Hepatocyte (in vitro differentiated cells): ENCODE data around the gene FOXO3. TPM values are rescaled to one million over a fixed set of nuclear protein-coding genes. Genes with fewer than 3 reads are reported as not detected.
A peak's percentile ranks its signal among the peaks of the same experiment; 100 is the strongest.

ENCODE experiments used
- DNase-seq: peaks from one replicate; pipeline ENCODE4 v3.0.0-alpha.2; 2016; ENCODE audit warnings: low spot score
- H2AFZ ChIP-seq: fragments of 200-600 bp; sonication (generic); 2 replicates; pipeline ENCODE4 v1.6.0; 2016; ENCODE audit warnings: antibody characterized with exemption, mild to moderate bottlenecking
- H3K27ac ChIP-seq: fragments of 200-600 bp; sonication (generic); 2 replicates; pipeline ENCODE4 v1.5.1; 2016; ENCODE audit warnings: mild to moderate bottlenecking
- H3K27me3 ChIP-seq: fragments of 200-600 bp; sonication (generic); 2 replicates; pipeline ENCODE4 v1.6.1; 2016
- H3K36me3 ChIP-seq: fragments of 200-600 bp; sonication (generic); replicated peaks from 2 replicates; pipeline ENCODE4 v1.5.1; 2016; ENCODE audit warnings: low read depth; ENCODE audit not compliant: insufficient read depth
- H3K4me1 ChIP-seq: fragments of 200-600 bp; sonication (generic); 2 replicates; pipeline ENCODE4 v1.5.1; 2016; ENCODE audit warnings: mild to moderate bottlenecking, moderate library complexity; ENCODE audit not compliant: insufficient read depth
- H3K4me2 ChIP-seq: fragments of 200-600 bp; sonication (generic); 2 replicates; pipeline ENCODE4 v1.6.0; 2016
- H3K4me3 ChIP-seq: fragments of 200-600 bp; sonication (generic); 2 replicates; pipeline ENCODE4 v1.5.1; 2016; ENCODE audit warnings: mild to moderate bottlenecking
- H3K79me2 ChIP-seq: fragments of 200-600 bp; sonication (generic); 2 replicates; pipeline ENCODE4 v1.6.0; 2017; ENCODE audit warnings: mild to moderate bottlenecking
- H3K9me2 ChIP-seq: fragments of 200-600 bp; sonication (generic); replicated peaks from 2 replicates; pipeline ENCODE4 v1.6.0; 2017; ENCODE audit warnings: mild to moderate bottlenecking; ENCODE audit not compliant: insufficient read depth
- H3K9me3 ChIP-seq: fragments of 200-600 bp; sonication (generic); 2 replicates; pipeline ENCODE4 v1.5.1; 2016; ENCODE audit warnings: low read depth, mild to moderate bottlenecking
- H4K20me1 ChIP-seq: fragments of 200-600 bp; sonication (generic); 2 replicates; pipeline ENCODE4 v1.6.0; 2016; ENCODE audit warnings: mild to moderate bottlenecking; ENCODE audit not compliant: insufficient read depth, poor library complexity, severe bottlenecking
- CTCF ChIP-seq: fragments of 200-600 bp; sonication (generic); IDR thresholded peaks from 2 replicates; pipeline ENCODE4 v1.5.1; 2016; ENCODE audit warnings: antibody characterized with exemption, mild to moderate bottlenecking; ENCODE audit not compliant: poor library complexity
- EZH2 ChIP-seq: fragments of 200-600 bp; sonication (generic); IDR thresholded peaks from 2 replicates; pipeline ENCODE4 v1.6.1; 2016; ENCODE audit warnings: antibody characterized with exemption, mild to moderate bottlenecking, borderline replicate concordance
- EZH2phosphoT487 ChIP-seq: fragments of 200-600 bp; sonication (generic); IDR thresholded peaks from one replicate; pipeline ENCODE4 v1.6.1; 2018; ENCODE audit warnings: antibody characterized with exemption, mild to moderate bottlenecking, low read depth, moderate library complexity; ENCODE audit not compliant: unreplicated experiment, severe bottlenecking
- WGBS: methylation state at CpG from one replicate; pipeline ENCODE4 v1.1.6; 2016; ENCODE audit warnings: low lambda C conversion rate; ENCODE audit errors: missing lambda C conversion rate; 5-methylcytosine and 5-hydroxymethylcytosine counted together
- polyA plus RNA-seq: library from polyadenylated mRNA; unstranded; fragments of >200 nt; fragmentation: Nextera tagmentation; extraction: Ambion mirVana; gene quantifications from 2 replicates; pipeline ENCODE4 v1.2.1, GENCODE V29; 2016
- total RNA-seq: library from RNA; depleted of rRNA; stranded (reverse); fragments of >200 nt; gene quantifications from 2 replicates; pipeline ENCODE4 v1.2.3, GENCODE V29; 2014

FOXO3 gene
- total and polyA plus RNA-seq, 2 experiments from 2014 or later = 44.6 to 54.9 TPM

- no peak for DNase-seq
- TF ChIP-seq EZH2 (no peak), EZH2phosphoT487 (no peak), CTCF (no peak)
- Histone ChIP-seq H3K27ac (no peak overlapping the region), H3K9me3 (no peaks in the 10 kb centered on the region), H3K4me1 (peaks cover 9% of the 10 kb centered on the region), H3K4me3 (no peak overlapping the region), H2AFZ (no peak overlapping the region), H3K4me2 (no peak overlapping the region), H3K27me3 (no peaks in the 10 kb centered on the region), H3K79me2 (peaks cover 98% of the 10 kb centered on the region), H3K36me3 (no peaks in the 10 kb centered on the region), H4K20me1 (peaks cover 70% of the 10 kb centered on the region), H3K9me2 (no peaks in the 10 kb centered on the region)
- WGBS = 76% methylated on average over 4 of the region's 4 CpGs
Observed at GRCh38 chr6:108644252-108644651, 83.5 kb downstream of the FOXO3 start.

GRCh38 chr6:108648191-108648590 lies 87.5 kb downstream of the FOXO3 start:
- no peak for TF ChIP-seq EZH2phosphoT487
- TF ChIP-seq EZH2 = no peak
- TF ChIP-seq CTCF = no peak
- Histone ChIP-seq H3K4me1 (peaks cover 35% of the 10 kb centered on the region), H3K79me2 (peaks cover 94% of the 10 kb centered on the region), H4K20me1 (peaks cover 52% of the 10 kb centered on the region), H3K36me3 (no peaks in the 10 kb centered on the region), H3K4me2 (no peak overlapping the region), H3K27me3 (no peaks in the 10 kb centered on the region), H3K4me3 (no peak overlapping the region), H3K9me3 (no peaks in the 10 kb centered on the region), H3K9me2 (no peaks in the 10 kb centered on the region), H3K27ac (no peak overlapping the region), H2AFZ (no peak overlapping the region)
- no peak for DNase-seq
- 78% methylated on average over 3 of the region's 3 CpGs for WGBS

GRCh38 chr6:108650325-108650724 lies 89.6 kb downstream of the FOXO3 start:
- Histone ChIP-seq H2AFZ (no peak overlapping the region), H3K4me2 (peak overlapping the region; percentile 16), H3K4me1 (peaks cover 53% of the 10 kb centered on the region), H4K20me1 (peaks cover 40% of the 10 kb centered on the region), H3K9me2 (no peaks in the 10 kb centered on the region), H3K27ac (peak overlapping the region; percentile 72), H3K79me2 (peaks cover 91% of the 10 kb centered on the region), H3K27me3 (no peaks in the 10 kb centered on the region), H3K9me3 (no peaks in the 10 kb centered on the region), H3K4me3 (no peak overlapping the region), H3K36me3 (no peaks in the 10 kb centered on the region)
- TF ChIP-seq EZH2phosphoT487 (no peak), EZH2 (no peak), CTCF (no peak)
- 61% methylated on average over 1 of the region's 1 CpG for WGBS
- no peak for DNase-seq

- Histone ChIP-seq H3K27ac (peak overlapping the region; percentile 72), H3K36me3 (no peaks in the 10 kb centered on the region), H2AFZ (no peak overlapping the region), H3K79me2 (peaks cover 91% of the 10 kb centered on the region), H3K4me3 (no peak overlapping the region), H3K4me2 (peak overlapping the region; percentile 16), H3K9me2 (no peaks in the 10 kb centered on the region), H3K9me3 (no peaks in the 10 kb centered on the region), H3K27me3 (no peaks in the 10 kb centered on the region), H3K4me1 (peaks cover 58% of the 10 kb centered on the region), H4K20me1 (peaks cover 36% of the 10 kb centered on the region)
- no peak for DNase-seq
- WGBS = 71% methylated on average over 5 of the region's 5 CpGs
- TF ChIP-seq EZH2phosphoT487 = no peak
Observed at GRCh38 chr6:108650781-108651180, 90.1 kb downstream of the FOXO3 start.
